K562 (cell line): ENCODE data around the gene RPL14.

Experiments used
- CEBPB ChIP-seq: fragments of 450-650 bp; IDR thresholded peaks from 2 replicates; pipeline ENCODE4 v1.6.1; 2016; ENCODE audit warnings: missing genetic modification characterization, missing compliant biosample characterization
- CHD1 ChIP-seq: fragments of 200-600 bp; sonication (generic); IDR thresholded peaks from one replicate; pipeline ENCODE4 v1.6.1; 2012; ENCODE audit warnings: mild to moderate bottlenecking, moderate library complexity, low read length, inconsistent platforms
- CTCF ChIP-seq, 3 experiments: IDR thresholded peaks in 2 of 3; conservative IDR thresholded peaks in 1 of 3; 2 replicates each; pipeline ENCODE4 v1.5.1; 2011 to 2012; ENCODE audit warnings: low read length in 3 of 3, mild to moderate bottlenecking in 3 of 3, control low read depth in 2 of 3, improper control_type of control experiment in 1 of 3, inconsistent platforms in 1 of 3, low read depth in 1 of 3, mixed read lengths in 1 of 3, moderate library complexity in 1 of 3; ENCODE audit not compliant: insufficient read depth in 2 of 3
- FOXM1 ChIP-seq, 2 experiments: fragments of 450-650 bp in 1 of 2; sonication (generic) in 1 of 2; formaldehyde crosslinking in 1 of 2; IDR thresholded peaks; 2 replicates each; pipeline versions ENCODE4 v1.6.1 to v1.9.0; 2017 to 2022; ENCODE audit warnings: low read depth in 2 of 2, mild to moderate bottlenecking in 2 of 2, missing genetic modification reagents in 1 of 2, moderate library complexity in 1 of 2
- HINFP ChIP-seq: fragments of 450-650 bp; conservative IDR thresholded peaks from 2 replicates; pipeline ENCODE4 v1.6.1; 2016; ENCODE audit warnings: missing genetic modification characterization, low read depth, mild to moderate bottlenecking, control low read depth, missing compliant biosample characterization
- MAZ ChIP-seq, 2 experiments: fragments of 450-650 bp in 1 of 2; sonication (generic) in 1 of 2; formaldehyde crosslinking; IDR thresholded peaks in 1 of 2; conservative IDR thresholded peaks in 1 of 2; 2 replicates each; pipeline versions ENCODE4 v1.4.0 to v1.5.0; 2020; ENCODE audit warnings: mild to moderate bottlenecking in 1 of 2, missing genetic modification reagents in 1 of 2
- MYC ChIP-seq, 2 experiments: fragments of 250-450 bp in 1 of 2; sonication (Bioruptor Pico) in 1 of 2; IDR thresholded peaks; 2 replicates each; pipeline versions ENCODE4 v1.5.1 to v1.6.1; 2012 to 2021; ENCODE audit warnings: low read depth in 2 of 2, borderline replicate concordance in 1 of 2, improper control_type of control experiment in 1 of 2, low read length in 1 of 2, mild to moderate bottlenecking in 1 of 2, moderate library complexity in 1 of 2
- TARDBP ChIP-seq: fragments of 450-650 bp; IDR thresholded peaks from 2 replicates; pipeline ENCODE4 v1.6.1; 2016
- TBP ChIP-seq: optimal IDR thresholded peaks from 2 replicates; pipeline ENCODE3; 2011; ENCODE audit warnings: low read depth, low read length, improper control_type of control experiment

DNA sequence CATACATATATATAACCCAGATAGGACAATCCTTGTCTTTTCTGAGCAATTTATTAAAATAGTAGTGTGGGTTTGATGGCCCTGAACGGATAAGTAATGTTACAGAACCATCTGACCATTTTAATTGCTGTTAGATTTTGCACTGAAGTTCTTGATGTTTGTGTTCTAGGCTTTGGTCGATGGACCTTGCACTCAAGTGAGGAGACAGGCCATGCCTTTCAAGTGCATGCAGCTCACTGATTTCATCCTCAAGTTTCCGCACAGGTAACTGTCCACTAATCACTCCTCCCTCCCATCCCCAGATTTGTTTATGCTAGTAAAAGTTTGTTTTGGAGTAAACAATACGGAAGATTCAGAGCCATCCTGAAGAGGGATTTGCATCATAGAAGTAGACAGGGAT, 1.3 kb downstream of the RPL14 start:
- TF ChIP-seq MYC (IDR thresholded peaks at IDR 0.05; ENCODE audit: low read depth, low read length) (no peak), MYC (CRISPR knock-in tag; IDR thresholded peaks at IDR 0.05; ENCODE audit: borderline replicate concordance, low read depth) (no peak), TBP (no peak), HINFP (no peak), CTCF (IDR thresholded peaks at IDR 0.05 in 2 of 3, conservative IDR thresholded peaks at IDR 0.05 in 1 of 3; ENCODE audit: insufficient read depth in 2 of 3, low read depth in 1 of 3, low read length in 3 of 3) (no peak), FOXM1 (IDR thresholded peaks at IDR 0.05; ENCODE audit: low read depth) (no peak), FOXM1 (CRISPR knock-in tag; IDR thresholded peaks at IDR 0.05; ENCODE audit: low read depth) (no peak), CEBPB (tag) (no peak), TARDBP (no peak), CHD1 (no peak), MAZ (CRISPR knock-in tag; conservative IDR thresholded peaks at IDR 0.05 in 1 of 2, IDR thresholded peaks at IDR 0.05 in 1 of 2) (no peak)
